Activated naive CD4-positive, alpha-beta T cell treated with Interleukin-2 at 50 U/mL for 16 hours (primary cell): ENCODE results near the gene NEURL1.

Experiments
- DNase-seq: peaks from one replicate; pipeline ENCODE4 v3.0.0-alpha.2; 2020

Gene NEURL1

GRCh38 chr10:103635580-103635979 lies 142.1 kb downstream of the NEURL1 start:
- DNase-seq = no peak

DNA sequence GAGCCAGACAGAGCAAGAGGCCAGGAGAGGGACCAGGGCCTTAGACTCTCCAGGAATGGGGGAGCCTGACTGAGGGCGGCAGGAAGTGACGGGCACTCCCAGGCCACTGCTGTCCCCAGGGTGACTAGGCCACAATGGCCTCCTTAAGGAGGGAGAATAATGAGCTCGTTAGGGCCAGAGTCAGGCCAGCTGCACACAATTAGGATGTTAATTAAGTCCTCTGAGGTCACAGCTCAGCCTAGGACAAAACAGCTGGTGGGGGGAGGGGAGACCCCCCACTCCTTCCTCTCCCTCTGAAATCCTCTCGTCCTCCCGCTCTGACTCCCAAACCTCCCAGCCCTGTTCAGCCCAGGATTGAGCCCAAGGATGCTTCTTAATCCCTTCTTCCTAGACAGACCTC lies 143.0 kb downstream of the NEURL1 start:
- no peak for DNase-seq

DNA sequence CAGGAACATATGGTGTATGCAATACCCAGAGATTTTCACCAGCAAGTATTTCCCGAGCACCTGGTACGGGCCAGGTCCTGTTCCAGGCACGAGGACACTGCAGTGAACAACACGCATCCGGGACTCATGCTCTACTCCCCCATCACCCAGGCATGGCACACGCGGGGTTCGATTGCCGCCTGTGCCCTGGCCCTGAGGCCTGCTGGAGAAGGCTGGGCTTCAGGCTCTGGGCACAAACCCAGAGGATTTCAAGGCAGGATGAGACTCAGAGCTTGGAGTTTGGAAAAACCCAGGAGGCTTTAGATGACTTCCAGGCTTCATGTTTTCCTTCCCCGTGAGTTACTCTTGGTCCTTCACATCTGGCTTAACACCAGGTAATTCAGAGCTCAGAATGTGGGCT lies 143.5 kb downstream of the NEURL1 start:
- no peak for DNase-seq

DNA sequence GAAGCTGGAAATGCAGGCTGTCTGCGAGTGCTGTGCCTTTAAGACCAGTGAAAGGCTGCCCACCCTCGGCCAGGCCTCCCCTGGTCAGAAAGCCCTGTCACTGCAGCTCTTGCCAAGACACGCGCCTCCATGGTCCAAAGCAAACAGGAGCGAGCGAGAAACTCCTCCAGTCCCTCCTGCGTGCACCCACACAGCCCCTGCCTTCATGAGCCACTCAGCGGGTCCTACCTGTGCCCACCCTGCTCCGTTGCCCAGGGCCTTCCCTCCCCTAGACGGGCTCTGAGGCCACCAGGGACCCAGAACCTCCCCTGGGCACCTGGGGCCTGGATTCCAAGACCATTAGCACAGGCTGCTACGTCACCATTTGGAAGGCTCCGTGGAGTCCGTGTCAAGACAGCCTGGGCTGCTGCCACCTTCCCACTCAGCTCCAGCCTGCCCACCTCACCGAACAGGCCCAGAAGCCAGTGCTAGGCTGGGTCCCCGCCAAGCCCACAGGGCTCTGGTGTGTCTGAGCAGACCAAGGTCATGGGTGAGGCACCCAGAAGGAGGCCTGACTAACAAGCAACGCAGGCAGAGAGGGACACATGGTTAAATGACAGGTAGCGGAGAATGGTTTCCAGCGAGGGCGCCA lies 144.5 kb downstream of the NEURL1 start:
- DNase-seq = no peak

DNA sequence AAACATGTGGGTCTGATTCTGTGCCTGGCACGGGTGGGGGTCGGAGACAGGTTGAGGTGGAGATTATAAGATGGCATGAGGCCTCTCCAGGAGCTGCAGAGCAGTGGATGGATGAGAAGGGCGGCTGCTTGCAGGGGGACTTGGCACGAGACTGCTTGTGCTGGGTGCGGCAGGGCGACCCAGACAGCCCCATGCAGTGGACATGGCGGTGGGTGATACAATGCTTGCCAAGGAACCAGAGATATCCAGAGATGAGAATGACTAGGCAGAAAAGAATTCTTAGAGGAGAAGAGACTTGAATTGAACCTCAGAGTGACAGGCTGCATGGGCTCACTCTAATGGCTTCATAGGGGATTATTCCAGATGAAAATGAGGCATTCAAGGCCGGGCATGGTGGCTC lies 145.4 kb downstream of the NEURL1 start:
- DNase-seq = no peak

GRCh38 chr10:103640436-103641181 lies 147.1 kb downstream of the NEURL1 start:
- DNase-seq = no peak

DNA sequence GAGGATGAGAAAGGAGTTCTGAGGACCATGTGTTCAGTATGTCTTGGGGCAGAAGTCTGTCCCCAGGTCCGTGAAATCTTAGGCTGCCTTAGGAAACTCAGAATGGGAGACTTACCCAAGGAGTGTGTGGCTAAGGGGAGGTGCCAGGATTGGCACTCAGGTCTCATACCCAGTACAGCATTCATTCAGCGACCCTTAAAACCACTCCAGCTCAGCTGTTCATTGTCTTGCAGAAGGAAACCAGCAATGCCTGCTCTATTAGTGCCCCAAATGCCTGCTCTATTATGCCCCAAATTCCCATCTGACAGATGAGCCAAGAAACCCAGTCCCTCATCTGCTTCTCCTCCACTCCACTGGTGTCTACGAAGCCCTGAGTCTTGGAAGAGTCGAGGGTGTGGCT lies 147.8 kb downstream of the NEURL1 start:
- no peak for DNase-seq
